Stimulated activated CD8-positive, alpha-beta memory T cell treated with anti-CD3 and anti-CD28 coated beads, Interleukin-4, amount 100 ng/mL, for 24 hours (primary cell): ENCODE measurements around the gene EIF4B.
"Not testable (repeated sequence)": the region's sequence is repeated elsewhere in the genome, so short reads cannot be mapped to it uniquely, and the experiment has no call there.

Source experiments
- DNase-seq: peaks from one replicate; pipeline ENCODE4 v3.0.0-alpha.2; 2020; ENCODE audit warnings: low read depth

The EIF4B gene

DNA sequence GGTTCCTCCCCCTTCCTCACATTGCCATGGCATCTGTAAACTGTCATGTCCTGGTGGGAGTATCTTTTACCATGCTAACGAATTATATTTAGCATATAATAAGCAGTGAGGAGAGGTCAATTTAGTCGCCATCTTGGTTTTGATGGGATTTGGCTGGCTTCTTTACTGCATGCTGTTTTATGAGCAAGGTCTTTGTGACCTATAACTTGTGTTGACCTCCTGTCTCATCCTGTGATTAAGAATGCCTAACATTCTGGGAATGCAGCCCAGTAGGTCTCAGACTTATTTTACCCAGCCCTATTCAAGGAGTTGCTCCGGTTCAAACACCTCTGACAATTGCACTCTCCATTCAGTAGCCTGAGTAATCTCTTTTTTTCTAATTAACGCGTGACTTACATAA, 2.1 kb upstream of the EIF4B start:
- no peak for DNase-seq

DNA sequence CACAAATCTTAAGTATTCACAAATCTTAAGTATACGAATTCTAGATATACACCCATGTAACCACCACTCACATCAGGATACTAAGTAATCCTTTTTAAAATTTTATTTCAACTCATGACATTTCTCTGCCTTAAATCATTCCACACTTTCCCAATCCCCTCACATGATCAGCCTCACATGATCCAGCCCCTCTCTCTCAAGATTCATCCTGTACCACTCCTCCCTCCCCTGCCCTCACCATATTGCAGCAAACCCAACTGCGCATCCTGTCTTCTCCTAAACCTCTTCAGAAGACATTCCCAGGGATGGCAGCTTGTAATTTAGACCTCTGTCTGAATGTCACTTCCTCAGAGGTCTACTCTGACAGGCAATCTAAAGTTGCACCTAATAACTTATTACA, 1.7 kb upstream of the EIF4B start:
- no peak for DNase-seq

DNA sequence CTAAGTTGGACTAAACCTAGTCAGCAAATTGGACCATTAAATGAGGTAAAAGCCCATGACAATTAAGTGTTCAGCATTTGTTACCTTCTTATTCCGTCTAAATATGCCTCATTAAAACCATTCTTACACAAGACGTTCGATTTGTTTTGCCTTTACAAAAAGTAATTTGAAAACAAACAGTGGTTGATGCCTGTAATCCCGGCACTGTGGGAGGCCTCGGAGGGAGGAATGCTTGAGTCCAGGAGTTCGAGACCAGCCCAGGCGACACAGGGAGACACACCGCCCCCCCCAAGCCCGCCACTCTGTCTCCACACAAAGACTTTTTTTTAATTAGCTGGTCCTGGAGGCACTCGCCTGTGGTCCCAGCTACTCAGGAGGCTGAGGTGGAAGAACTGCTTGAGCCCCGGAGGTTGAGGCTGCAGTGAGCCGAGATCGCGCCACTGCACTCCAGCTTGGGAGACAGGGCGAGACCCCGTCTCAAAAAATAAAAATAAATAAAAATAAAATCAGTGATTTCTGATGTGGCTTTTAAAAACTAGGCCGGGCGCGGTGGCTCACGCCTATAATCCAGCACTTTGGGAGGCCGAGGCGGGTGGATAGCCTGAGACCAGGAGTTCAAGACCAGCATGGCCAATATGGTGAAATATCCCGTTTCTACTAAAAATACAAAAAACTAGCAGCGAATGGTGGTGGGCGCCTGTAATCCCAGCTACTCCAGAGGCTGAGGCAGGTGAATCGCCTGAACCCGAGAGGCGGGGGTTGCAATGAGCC, 856 bp upstream of the EIF4B start:
- no peak for DNase-seq

DNA sequence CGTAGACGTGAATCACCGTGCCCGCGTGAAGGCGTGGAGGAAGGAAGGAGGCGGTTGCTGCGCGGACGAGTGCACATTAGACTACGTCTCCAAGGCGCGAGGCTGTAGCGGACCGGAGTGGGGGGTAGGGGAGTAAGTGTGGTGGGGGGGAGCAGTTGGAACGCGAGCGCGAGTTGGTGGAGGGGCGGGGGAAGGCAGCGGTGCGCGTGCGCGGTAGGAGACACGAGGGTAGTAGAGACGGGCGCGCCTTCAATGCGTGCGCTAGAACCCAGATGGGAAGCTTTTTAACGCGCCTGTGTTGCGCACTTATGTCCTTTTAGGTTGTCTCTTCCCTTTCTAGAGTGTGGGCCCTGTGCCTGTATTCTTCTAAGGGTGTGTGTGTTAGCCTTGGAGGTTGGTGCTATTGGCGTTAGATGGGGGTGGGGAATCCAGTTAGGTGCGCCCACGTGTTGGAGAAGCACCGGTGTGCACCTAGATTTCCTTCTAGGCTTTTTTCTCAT, 604 bp downstream of the EIF4B start:
- DNase-seq: peak; percentile 78

DNA sequence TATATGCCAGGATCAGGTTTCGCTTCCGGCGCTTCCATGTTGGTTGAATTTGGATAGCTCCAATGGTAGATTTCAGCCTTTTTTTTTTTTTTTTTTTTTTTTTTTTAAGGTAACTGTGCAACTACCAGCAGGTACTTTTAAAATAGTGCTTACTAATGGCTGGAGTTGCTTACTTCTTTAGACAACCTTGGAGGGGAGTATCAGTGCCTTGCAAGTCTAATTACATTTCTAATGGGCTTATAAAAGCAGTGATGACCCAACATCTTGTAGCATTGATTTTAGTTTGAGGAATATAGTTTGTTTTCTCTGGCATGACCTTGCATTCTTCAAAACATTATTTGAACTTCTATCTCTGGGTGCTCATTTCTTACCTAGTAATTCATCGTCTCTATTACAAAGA, 1.1 kb downstream of the EIF4B start:
- DNase-seq: no peak

DNA sequence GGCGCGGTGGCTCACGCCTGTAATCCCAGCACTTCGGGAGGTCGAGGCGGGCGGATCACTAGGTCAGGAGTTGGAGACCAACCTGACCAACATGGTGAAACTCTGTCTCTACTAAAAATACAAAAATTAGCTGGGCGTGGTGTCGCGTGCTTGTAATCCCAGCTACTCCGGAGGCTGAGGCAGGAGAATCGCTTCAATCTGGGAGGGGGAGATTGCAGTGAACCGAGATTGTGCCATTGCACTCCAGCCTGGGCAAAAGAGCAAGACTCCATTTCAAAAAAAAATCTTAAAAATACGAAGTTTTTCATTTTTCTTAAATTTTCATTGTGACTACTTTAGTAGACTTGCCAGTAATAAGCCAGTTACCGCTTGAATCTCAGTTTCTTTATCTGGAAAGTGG, 2.5 kb downstream of the EIF4B start:
- DNase-seq: not testable (repeated sequence)

DNA sequence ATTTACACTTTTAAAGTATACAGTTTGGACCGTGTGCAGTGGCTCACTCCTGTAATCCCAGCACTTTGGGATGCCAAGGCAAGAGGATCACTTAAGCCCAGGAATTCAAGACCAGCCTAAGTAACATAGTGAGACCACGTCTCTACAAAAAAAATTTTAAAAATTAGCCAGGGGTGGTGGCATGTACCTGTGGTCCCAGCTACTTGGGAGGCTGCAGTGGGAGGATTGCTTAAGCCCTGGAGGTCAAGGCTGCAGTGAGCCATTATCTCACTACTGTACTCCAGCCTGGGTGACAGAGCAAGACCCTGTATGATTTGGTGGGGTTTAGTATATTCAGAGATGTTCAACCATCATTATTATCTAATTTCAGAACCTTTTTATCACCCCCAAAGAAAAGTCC, 4.7 kb downstream of the EIF4B start:
- no peak for DNase-seq

DNA sequence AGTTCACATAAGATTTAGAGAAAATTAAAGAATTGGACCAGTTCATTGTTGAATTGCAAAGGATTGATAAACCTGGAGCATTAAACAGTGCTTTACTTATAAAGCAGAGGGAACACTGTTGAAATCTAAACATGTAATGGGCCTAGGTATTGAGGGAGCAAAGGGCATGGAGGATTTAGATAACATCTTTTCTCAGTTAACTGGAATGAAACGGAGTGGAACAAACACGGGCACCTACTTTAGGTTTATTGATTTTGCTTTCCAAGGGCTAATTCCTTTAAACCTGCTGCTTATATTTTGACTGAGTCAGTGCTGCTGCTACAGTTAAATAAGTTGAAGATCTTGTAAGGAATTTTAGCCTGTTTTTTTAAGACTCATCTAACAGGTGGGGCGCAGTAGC, 5.6 kb downstream of the EIF4B start:
- no peak for DNase-seq

DNA sequence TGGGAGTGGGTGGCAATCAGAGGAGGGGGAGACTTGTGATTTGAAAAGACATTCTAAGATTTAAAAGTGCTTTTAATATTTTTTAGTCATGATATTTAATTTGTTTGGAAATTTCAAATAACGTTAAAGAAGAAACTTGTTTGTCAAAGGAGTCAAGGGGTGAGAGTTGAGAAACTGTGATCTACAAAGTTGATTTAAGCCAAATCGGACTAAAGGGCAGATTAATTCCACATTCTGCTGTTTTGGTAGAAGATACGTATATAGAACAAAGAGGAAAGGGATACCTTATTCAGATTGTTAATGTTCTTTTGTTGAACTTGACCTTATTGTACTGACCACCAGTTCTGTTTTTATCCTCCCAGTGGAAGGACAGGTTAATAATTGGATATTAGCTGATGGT, 6.7 kb downstream of the EIF4B start:
- no peak for DNase-seq

DNA sequence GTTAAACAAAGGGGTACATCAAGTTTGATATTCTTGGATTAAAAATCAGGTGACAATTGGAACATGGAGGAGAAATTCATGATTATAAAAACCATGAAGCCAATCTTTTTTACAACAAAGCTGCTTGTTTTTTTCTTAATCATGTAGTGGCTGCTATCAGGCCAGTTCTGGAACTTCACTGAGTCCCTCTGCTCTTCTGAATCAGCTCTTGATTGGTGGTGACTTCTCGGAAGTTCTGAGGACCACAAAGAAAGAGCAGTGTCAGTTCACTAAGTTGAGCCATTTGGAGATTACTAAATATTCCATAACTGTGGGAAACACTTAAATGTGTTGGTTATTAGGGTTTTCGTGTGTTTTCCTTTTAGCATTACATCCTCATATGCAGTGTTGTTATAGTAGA, 8.5 kb downstream of the EIF4B start:
- no peak for DNase-seq

DNA sequence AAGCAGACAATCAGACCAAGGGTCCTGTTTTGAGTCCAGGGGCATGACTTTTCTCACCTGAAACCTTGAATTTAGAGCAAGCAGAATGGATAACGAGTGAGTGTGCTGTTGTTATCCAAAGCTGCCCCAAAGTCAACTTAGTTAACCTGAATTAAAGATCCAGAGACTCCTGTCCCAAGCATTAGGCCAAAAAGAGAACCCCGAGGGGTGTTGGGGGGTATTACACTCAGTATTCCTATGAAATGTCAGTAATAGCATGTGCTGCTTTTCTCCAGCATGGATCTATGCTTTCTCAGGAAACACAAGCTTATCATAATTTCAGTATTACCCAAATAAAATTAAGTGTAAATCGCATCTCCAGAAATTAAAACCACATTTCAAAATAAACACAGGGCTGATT, 19.0 kb downstream of the EIF4B start:
- no peak for DNase-seq

DNA sequence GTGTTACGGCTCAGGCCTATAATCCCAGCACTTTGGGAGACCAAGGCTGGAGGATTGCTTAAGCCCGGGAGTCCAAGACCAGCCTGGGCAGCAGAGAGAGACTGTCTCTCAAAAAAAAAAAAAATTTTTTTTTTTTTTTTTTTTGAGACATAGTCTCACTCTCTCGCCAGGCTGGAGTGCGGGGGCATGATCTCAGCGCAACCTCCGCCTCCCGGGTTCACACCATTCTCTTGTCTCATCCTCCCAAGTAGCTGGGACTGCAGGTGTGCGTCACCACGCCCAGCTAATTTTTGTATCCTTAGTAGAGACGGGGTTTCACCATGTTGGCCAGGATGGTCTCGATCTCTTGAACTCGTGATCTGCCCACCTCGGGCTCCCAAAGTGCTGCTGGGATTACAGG, 20.8 kb downstream of the EIF4B start:
- not testable (repeated sequence) for DNase-seq

DNA sequence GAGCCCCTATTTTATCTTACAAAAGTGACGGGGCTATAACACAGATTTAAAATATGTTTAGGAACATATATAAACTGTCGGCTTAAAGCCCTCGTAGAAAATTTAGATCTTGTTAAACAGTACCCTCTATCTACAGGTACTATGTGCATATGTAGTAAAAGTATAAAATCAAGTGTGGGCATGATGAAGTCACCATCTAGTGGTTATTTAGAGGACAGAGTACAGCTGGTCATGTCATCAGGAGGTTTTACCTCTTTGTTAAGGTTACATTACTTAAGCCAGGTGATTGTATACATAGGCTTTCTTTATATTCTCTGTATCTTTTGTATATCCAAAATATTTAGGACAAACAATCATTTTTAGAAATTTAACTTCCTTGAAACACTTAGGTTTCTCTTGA, 25.4 kb downstream of the EIF4B start:
- DNase-seq: no peak

DNA sequence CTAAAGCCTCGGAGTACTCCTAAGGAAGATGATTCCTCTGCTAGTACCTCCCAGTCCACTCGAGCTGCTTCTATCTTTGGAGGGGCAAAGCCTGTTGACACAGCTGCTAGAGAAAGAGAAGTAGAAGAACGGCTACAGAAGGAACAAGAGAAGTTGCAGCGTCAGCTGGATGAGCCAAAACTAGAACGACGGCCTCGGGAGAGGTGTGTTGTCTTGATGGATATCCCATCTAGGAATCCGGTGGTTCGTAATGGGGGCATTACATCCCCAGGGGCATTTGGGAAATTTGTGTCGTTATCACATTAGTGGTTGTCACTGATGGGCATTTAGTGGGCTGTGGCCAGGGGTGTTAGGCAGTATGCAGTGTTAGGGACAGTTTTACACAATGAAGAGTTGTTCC, 27.6 kb downstream of the EIF4B start:
- not testable (repeated sequence) for DNase-seq

DNA sequence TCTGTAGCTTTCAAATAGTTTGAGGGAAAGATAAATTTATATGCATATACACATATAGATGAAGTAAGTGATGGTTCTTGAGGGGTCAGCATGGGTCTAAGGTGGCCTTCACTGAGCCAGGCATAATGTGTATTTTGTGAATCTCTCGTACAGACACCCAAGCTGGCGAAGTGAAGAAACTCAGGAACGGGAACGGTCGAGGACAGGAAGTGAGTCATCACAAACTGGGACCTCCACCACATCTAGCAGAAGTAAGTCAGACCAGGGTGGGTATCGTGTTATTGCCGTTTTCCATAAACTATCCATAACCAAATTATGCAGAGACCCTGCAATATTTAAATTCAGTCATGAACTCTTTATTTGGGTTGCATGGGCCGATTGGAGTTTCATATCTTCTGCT, 28.2 kb downstream of the EIF4B start:
- no peak for DNase-seq

DNA sequence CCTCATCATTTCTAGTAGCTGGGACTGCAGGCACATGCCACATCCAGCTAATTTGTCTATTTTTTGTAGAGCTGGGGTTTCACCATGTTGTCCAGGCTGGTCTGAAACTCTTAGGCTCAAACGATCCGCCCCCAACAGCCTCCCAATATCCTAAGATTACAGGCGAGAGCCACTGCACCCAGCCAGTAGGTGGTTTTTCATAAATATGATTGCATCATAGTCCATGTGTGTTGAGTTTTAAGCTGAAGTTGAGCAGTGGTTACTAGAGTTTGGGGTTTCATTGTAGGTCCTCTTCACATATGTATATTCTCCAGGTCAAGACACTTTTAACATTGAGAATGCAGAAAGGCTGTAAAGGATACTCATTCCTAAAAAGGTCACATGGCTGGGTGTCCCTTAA, 30.5 kb downstream of the EIF4B start:
- DNase-seq: no peak

DNA sequence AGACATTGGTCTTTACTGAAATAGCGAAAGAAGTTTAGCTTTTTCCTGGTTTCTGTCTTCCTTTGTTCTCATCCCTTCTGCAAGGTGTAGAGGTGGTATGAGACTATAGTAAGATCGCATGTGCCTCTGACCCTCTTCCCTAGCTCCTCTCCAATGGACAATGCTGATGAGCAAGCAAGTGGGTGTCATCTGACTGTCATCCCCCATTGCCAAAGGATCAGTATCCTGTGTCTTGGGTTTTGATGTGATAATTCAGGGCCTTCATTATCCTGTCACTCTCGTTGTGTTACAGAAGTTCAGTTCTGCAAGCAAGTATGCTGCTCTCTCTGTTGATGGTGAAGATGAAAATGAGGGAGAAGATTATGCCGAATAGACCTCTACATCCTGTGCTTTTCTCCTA, 33.6 kb downstream of the EIF4B start:
- DNase-seq: no peak

DNA sequence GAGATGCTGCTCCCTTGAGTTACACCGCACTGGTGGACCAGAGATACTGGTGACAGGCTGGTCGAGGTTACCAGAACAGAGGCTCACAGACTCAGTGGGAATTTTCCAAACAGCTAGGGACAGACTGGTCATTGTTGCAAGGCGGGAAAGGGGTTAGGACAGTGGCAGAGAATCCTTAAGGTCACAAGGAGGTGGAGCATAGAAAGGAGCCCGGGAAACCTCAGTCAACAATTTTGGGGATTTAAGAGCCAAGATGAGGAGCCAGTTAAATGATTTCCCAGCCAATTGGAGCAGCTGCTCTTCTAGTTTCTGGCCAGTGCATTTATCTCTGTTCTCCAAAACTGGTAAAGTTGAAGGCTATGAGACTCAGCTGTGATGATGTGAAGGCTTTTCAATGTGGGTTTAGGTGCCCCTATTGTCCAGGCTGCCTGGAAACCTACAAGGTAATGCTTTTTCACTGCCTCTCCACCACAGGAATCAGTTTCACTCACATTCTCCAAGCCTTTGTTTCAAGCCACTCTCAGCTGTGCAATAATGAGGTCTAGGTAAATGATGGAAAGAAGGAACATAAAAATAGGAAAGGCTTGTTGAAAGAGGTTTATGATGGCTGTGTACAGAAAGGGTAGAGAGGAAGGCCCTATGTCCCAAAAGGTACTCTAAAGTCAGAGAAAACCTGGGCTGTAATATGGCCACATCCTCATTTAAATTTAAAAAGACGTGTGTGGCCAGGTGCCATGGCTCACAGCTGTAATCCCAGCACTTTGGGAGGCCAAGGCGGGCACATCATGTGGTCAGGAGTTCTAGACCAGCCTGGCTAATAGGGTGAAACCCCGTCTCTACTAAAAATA, 36.6 kb downstream of the EIF4B start:
- DNase-seq: no peak

DNA sequence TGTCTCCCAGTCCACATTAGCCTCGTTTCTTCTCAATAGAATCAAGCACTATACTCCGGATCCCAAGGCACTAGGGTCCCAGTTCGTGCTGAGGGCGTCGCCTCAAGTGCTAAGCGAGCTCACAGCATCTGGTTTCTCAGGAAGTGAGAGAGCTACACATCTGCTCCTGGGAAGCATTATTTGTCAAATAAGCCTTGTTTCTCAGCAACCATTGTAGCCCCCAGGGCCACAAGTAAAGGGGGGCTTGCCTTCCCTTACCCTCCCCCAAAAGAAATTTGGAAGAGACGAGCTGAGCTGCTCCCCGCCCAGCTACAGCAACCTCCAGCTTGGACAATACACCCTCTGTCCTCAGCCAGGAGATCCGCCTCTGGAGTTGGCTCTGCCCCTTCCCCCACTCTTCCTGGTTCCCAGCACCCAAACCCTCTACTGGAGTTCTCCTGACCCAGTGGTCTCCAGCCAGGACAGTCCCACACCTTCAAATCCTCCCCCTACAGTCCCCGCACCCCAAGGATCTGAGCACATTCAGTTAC, 37.9 kb downstream of the EIF4B start:
- no peak for DNase-seq

DNA sequence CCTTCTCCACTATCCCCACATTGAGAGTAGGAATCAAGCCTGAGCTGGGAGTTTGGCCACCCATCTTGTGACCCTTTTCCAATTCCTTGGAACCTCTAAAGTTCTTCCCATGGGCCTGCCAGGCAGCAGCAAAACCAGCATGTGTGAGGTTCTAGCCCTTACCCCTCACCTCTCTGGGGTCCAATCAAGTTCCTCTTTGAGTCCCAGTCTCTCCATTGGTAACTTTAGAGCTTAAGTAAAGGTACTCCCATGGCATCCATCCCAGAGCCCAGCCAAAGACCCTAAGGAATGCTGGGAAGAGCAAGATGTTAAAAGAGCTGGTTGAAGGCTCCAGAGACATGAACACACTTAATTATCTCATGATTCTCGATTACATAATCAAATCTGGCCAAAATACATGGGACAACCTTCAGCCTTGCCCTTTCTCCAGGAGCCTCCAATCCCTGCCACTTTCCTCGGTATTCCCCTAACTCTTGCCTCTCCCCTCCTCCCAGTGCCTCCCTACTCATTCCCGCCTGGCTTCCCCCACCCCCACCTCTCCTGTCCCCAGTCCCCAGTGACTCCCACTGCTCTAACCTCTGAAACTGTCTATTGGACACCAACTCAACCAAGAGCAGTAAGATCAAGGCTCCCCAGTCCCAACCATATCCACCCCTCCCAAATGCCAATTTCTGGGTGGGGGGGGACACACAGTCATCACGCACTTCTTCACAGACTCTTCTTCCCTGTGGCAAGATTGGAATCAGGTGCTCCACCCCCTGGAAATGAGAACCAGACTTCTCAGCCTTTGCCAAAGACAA, 38.8 kb downstream of the EIF4B start:
- DNase-seq: no peak

DNA sequence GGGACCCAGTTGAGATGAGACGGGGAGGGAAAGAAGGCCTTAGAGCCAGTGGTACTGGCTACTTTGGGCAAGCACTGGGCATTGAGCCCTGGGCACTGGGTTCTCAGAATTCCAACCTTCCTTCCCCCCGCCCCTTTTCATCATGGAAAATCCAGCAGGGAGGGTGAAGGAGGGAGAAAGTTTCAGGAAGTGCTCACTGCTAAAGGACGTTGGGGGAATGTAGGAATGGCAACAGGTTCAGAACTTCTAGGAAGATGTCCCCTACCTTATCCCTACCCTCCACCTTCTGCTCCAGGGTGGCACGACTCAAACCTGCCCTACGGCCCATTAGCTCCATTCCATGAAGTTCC, 39.4 kb downstream of the EIF4B start:
- no peak for DNase-seq

DNA sequence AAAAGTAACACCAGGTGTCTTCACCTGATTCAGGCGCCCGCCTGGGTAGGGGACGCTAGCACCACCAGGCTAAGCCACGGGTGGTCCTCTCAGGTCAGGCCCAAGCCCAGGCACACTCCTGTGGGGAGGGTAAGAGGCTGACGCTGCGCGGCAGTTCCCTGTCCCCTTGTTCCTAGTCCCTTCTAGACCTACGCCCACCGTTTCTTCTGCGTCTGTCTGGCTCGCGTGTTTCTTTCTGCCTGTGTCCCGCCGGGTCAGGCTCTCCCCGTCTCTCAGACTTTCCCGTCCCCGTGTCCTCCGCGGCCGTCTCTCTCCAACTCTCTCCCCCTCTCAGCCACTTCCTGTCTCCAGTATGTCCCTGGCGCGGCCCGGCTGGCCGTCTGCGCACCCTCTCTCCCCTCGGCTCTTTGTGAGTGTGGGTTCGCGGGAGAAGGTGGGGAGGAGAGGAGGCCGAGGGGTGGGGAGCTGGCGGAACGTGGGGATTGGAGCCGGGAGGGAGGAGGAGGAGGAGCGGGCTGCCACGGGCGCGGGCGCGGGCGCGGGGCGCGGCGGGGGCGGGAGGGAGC, 40.5 kb downstream of the EIF4B start:
- DNase-seq: peak; percentile 30
